Activated T-cell treated with anti-CD3 and anti-CD28 coated beads for 4 hours (primary cell): Measurements from ENCODE around the gene FAR2.
"Not testable (repeated sequence)": the region's sequence is repeated elsewhere in the genome, so short reads cannot be mapped to it uniquely, and the experiment has no call there.

Source experiments
- DNase-seq: peaks from one replicate; pipeline ENCODE4 v3.0.0-alpha.2; 2020

Gene FAR2

GRCh38 chr12:29346769-29347421 is 197.8 kb downstream of the FAR2 start:
- no peak for DNase-seq

GRCh38 chr12:29350080-29350479 is 201.0 kb downstream of the FAR2 start:
- DNase-seq: no peak

GRCh38 chr12:29354954-29355353 is 205.9 kb downstream of the FAR2 start:
- DNase-seq: no peak

- no peak for DNase-seq
Observed at GRCh38 chr12:29365091-29365490, 216.0 kb downstream of the FAR2 start.

- DNase-seq: no peak
Observed at GRCh38 chr12:29374012-29374411, 224.9 kb downstream of the FAR2 start.

- DNase-seq: no peak
Observed at GRCh38 chr12:29374913-29375312, 225.8 kb downstream of the FAR2 start.

GRCh38 chr12:29376118-29376517 is 227.0 kb downstream of the FAR2 start:
- no peak for DNase-seq

GRCh38 chr12:29380536-29381523 is 231.8 kb downstream of the FAR2 start, which contains the start of gene ERGIC2:
Gene ERGIC2 (minus strand): TSS chr12:29381172. CDS start chr12:29371633, 9,539 bp downstream.
- DNase-seq: peak; percentile 88

GRCh38 chr12:29382251-29382650 is 233.2 kb downstream of the FAR2 start:
- no peak for DNase-seq

- not testable (repeated sequence) for DNase-seq
Observed at GRCh38 chr12:29385194-29385593, 236.1 kb downstream of the FAR2 start.
